Panc1 (cell line): ENCODE results near the gene IQSEC2. TPM values are rescaled to one million over a fixed set of nuclear protein-coding genes. Genes with fewer than 3 reads are reported as not detected.
A peak's percentile ranks its signal among the peaks of the same experiment; 100 is the strongest.

ENCODE experiments used
- ATAC-seq: fragments of 200-7000 bp; cut with Tn5 transposase; 2 replicates; pipeline ENCODE4 v1.9.1; 2020; ENCODE audit warnings: mild to moderate bottlenecking, moderate library complexity
- BruUV-seq: library from RNA; stranded (reverse); fragments of 400-500 nt; replicated peaks from 2 replicates; lab custom pipeline; 2021; lab: Mats Ljungman, UMichigan
- CTCF ChIA-PET: fragments of 300-600 bp; sonication (Branson Sonifier 250); formaldehyde crosslinking; loops from one replicate; lab custom pipeline; 2022; ENCODE audit warnings: antibody characterized with exemption; lab: Charles Lee
- POLR2A ChIA-PET: fragments of 300-600 bp; sonication (Branson Sonifier 250); formaldehyde crosslinking; loops from one replicate; lab custom pipeline; 2022; ENCODE audit warnings: antibody characterized with exemption; lab: Charles Lee
- DNase-seq: peaks from one replicate; pipeline ENCODE4 v3.0.0-alpha.2; 2010; ENCODE audit warnings: low read depth, low spot score
- H3K27ac ChIP-seq: 2 replicates; pipeline ENCODE4 v1.5.1; 2011; ENCODE audit warnings: mild to moderate bottlenecking, low read length, inconsistent platforms
- H3K27me3 ChIP-seq: fragments of 200-500 bp; sonication (Bioruptor generic); 2 replicates; pipeline ENCODE4 v1.6.0; 2014; ENCODE audit warnings: low read length, inconsistent platforms; ENCODE audit not compliant: control insufficient read depth, insufficient read depth
- H3K36me3 ChIP-seq: fragments of 200-500 bp; sonication (Bioruptor generic); 2 replicates; pipeline ENCODE4 v1.5.1; 2014; ENCODE audit warnings: inconsistent platforms, mild to moderate bottlenecking, low read length, moderate library complexity; ENCODE audit not compliant: control insufficient read depth, insufficient read depth
- H3K4me1 ChIP-seq: 2 replicates; pipeline ENCODE4 v1.5.1; 2011; ENCODE audit warnings: inconsistent platforms, mild to moderate bottlenecking, low read length, moderate library complexity; ENCODE audit not compliant: control insufficient read depth, insufficient read depth
- H3K4me3 ChIP-seq, 2 experiments: 2 replicates each; pipeline ENCODE4 v1.5.1; 2011 to 2012; ENCODE audit warnings: low read depth in 2 of 2, low read length in 2 of 2, mild to moderate bottlenecking in 2 of 2, inconsistent platforms in 1 of 2, moderate library complexity in 1 of 2
- H3K9me3 ChIP-seq: fragments of 200-500 bp; sonication (Bioruptor generic); 2 replicates; pipeline ENCODE4 v1.5.1; 2014; ENCODE audit warnings: low read depth, mild to moderate bottlenecking, inconsistent platforms, low read length, moderate library complexity; ENCODE audit not compliant: control insufficient read depth, insufficient read depth
- POLR2AphosphoS5 ChIP-seq: IDR thresholded peaks from 2 replicates; pipeline ENCODE4 v1.6.1; 2012; ENCODE audit warnings: mild to moderate bottlenecking, low read depth, low read length, moderate library complexity
- REST ChIP-seq, 2 experiments: IDR thresholded peaks; 2 replicates each; pipeline ENCODE4 v1.6.1; 2011 to 2012; ENCODE audit warnings: low read depth in 2 of 2, control low read depth in 1 of 2, low read length in 1 of 2, mild to moderate bottlenecking in 1 of 2, moderate library complexity in 1 of 2; ENCODE audit not compliant: insufficient read depth in 1 of 2
- SIN3A ChIP-seq: IDR thresholded peaks from 2 replicates; pipeline ENCODE4 v1.6.1; 2012; ENCODE audit warnings: low read depth, mild to moderate bottlenecking, low read length, moderate library complexity, borderline replicate concordance; ENCODE audit not compliant: insufficient read depth
- TCF7L2 ChIP-seq: IDR thresholded peaks from 2 replicates; pipeline ENCODE4 v1.6.1; 2011; ENCODE audit warnings: mild to moderate bottlenecking, low read depth, low read length, inconsistent platforms
- in situ Hi-C: cut with HindIII; loops from 2 replicates; pipeline ENCODE4 v1.10.0; 2016; ENCODE audit warnings: low sequenced_read_pairs, low pct_unique_long_range_greater_than_20kb
- intact Hi-C: fragments of 100-400 bp; cut with micrococcal nuclease; formaldehyde crosslinking; loops from one replicate; pipeline ENCODE4 v1.10.0; 2022; ENCODE audit not compliant: unreplicated experiment
- total RNA-seq: library from RNA; stranded (reverse); gene quantifications from one replicate; pipeline ENCODE4 v1.2.1, GENCODE V29; 2021; ENCODE audit not compliant: unreplicated experiment
- TF ChIP-seq, protein P1 (sequence below): fragments of 450-650 bp; IDR thresholded peaks from 2 replicates; pipeline ENCODE4 v1.5.1; 2017; ENCODE audit warnings: mild to moderate bottlenecking

IQSEC2 gene
- total RNA-seq, 1 experiment from 2014 or later: 38.8 TPM

DNA sequence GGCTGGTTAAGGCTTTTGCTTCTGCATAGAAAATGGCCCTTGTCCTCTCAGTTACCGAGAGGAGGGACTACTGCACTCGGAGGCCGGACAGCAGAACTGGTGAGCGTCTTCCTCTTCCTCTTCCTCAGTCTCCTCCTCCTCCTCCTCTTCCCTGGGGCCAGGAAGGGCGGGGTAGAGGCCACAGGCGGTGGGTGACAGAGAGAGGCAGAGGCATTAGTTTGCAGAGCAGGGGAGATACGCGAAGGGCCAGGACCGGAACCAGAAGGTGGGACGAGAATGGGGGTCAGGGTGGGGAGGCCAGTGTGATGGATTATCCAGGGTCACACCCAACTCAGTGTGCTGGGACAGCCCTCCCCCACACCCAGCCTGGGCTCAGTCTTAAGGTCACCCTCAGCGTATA, 14.5 kb downstream of the IQSEC2 start:
- POLR2A ChIA-PET: no interaction called here
- Histone ChIP-seq H3K4me3 (no peak overlapping the region), H3K9me3 (no peaks in the 10 kb centered on the region), H3K36me3 (no peaks in the 10 kb centered on the region), H3K27me3 (no peaks in the 10 kb centered on the region), H3K4me1 (peaks cover 14% of the 10 kb centered on the region), H3K27ac (no peak overlapping the region)
- CTCF ChIA-PET: no interaction called here
- in situ Hi-C loops: no loop called here
- DNase-seq (no peak), ATAC-seq (no peak)
- intact Hi-C loops: no loop called here
- no TSS peak for BruUV-seq
- TF ChIP-seq, protein P1, sequence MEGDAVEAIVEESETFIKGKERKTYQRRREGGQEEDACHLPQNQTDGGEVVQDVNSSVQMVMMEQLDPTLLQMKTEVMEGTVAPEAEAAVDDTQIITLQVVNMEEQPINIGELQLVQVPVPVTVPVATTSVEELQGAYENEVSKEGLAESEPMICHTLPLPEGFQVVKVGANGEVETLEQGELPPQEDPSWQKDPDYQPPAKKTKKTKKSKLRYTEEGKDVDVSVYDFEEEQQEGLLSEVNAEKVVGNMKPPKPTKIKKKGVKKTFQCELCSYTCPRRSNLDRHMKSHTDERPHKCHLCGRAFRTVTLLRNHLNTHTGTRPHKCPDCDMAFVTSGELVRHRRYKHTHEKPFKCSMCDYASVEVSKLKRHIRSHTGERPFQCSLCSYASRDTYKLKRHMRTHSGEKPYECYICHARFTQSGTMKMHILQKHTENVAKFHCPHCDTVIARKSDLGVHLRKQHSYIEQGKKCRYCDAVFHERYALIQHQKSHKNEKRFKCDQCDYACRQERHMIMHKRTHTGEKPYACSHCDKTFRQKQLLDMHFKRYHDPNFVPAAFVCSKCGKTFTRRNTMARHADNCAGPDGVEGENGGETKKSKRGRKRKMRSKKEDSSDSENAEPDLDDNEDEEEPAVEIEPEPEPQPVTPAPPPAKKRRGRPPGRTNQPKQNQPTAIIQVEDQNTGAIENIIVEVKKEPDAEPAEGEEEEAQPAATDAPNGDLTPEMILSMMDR: no peak
- TF ChIP-seq TCF7L2: no peak
- TF ChIP-seq POLR2AphosphoS5: no peak
- TF ChIP-seq SIN3A: no peak
- no peak for TF ChIP-seq REST (IDR thresholded peaks at IDR 0.05; ENCODE audit: insufficient read depth in 1 of 2, low read depth in 2 of 2, low read length in 1 of 2)

GRCh38 chrX:53265771-53266574, 15.4 kb downstream of the IQSEC2 start:
- ChIA-PET POLR2A (no interaction called here), CTCF (no interaction called here)
- Histone ChIP-seq H3K27ac (no peak overlapping the region), H3K4me3 (no peak overlapping the region), H3K4me1 (peaks cover 14% of the 10 kb centered on the region), H3K9me3 (no peaks in the 10 kb centered on the region), H3K36me3 (no peaks in the 10 kb centered on the region), H3K27me3 (no peaks in the 10 kb centered on the region)
- no peak for DNase-seq
- ATAC-seq: peak; percentile 18; the same call in 1 of the 2 replicates
- BruUV-seq: no TSS peak
- in situ Hi-C loops (no loop called here), intact Hi-C loops (no loop called here)
- TF ChIP-seq POLR2AphosphoS5 (no peak), TCF7L2 (no peak), SIN3A (no peak)

DNA sequence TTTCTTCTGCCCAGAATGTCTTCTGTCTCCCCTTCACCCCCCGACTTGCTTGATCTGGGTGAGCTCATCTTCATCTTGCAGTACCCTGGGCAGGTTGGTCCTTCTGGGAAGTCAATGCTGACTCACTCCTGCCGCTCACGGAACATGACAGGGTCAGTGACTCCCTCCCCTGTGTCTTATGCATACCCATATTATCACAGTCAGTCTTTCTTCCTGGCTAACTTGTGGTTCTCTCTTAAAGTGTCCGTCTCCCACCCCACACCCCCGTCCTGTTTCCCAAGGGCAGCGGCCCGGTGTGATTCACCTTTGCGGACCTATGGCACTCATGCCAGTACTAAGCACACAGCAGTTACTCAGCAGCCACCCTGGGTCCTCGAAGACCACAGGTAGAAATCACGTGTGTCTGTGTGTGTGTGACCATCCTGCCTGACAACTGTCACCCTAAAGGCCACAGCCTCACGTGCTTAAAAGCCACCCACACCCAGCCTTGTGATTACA, 17.7 kb downstream of the IQSEC2 start:
- intact Hi-C loops (no loop called here), in situ Hi-C loops (no loop called here)
- no peak for TF ChIP-seq POLR2AphosphoS5
- TF ChIP-seq, protein P1: no peak
- no peak for TF ChIP-seq REST (IDR thresholded peaks at IDR 0.05; ENCODE audit: insufficient read depth in 1 of 2, low read depth in 2 of 2, low read length in 1 of 2)
- TF ChIP-seq TCF7L2: no peak
- no peak for TF ChIP-seq SIN3A
- no peak overlapping the region for H3K4me3 ChIP-seq
- DNase-seq (peak; percentile 59), ATAC-seq (peak; percentile 71)
- no peaks in the 10 kb centered on the region for H3K27me3 ChIP-seq
- no peaks in the 10 kb centered on the region for H3K36me3 ChIP-seq
- ChIA-PET CTCF (interaction anchor here (0.7 kb wide), 1 partner anchor 68 kb away, joined by 7 read pairs; no protein-coding TSS in a partner anchor), POLR2A (no interaction called here)
- H3K27ac ChIP-seq: no peak overlapping the region
- no peaks in the 10 kb centered on the region for H3K9me3 ChIP-seq
- no TSS peak for BruUV-seq
- peaks cover 14% of the 10 kb centered on the region for H3K4me1 ChIP-seq
